NCI-H2107 (cell line): ENCODE data around the gene TCERG1L.

Source experiments
- DNase-seq: peaks from one replicate; lab custom pipeline; 2025; lab: John Stamatoyannopoulos, UW

The TCERG1L gene

DNA sequence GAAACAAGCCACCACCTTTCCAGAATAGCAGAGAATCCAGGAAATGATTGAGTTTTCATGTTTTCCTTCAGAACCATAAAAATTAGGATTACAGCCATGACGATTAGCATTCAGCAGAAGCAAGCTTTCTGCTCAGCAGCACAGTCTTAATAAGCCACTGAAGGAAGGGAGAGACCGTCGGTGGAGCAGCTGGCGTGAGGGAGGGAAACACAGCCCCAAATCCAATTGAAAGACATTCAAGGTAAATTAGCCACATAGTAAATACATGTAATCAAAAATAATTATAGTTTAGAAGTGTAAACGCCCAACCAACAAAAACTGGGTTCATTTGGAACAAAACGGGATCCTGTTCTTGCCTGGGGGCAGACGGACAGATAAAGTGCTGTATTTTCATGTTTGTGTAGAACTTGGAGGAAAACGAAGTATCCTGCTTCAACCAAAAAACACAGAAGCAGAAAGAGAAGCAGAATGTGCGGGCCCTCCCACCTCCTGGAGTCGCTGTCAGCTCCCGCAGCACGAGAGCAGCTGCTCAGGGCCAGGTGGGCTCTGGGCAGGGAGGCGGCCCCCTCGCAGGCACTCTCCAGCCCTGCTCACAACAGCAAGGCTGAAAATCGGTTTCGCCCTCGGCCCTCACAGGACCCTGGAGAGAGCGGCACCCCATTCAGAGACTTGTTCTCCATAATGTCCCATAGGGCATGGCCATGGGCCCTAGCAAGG lies 84.9 kb downstream of the TCERG1L start:
- no peak for DNase-seq

DNA sequence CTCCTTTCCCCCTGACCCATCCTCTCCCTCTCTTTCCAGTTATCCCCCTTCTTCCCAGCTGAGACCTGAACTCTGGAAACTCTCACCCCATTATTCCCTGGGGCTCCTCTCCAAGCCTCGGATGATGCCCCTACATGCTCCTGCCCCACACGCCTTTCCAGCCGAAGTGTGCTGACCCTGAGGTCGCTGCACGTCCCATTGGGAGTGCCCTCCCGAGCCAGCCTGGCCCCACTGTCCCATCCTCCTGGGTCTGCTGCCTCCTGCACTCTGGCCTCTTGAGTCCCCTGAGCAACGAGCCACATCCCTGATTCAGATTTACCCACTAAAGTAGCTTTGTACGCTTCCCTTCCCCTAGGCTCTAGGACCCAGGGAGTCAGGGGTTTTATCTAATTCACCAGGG lies 87.4 kb downstream of the TCERG1L start:
- no peak for DNase-seq

DNA sequence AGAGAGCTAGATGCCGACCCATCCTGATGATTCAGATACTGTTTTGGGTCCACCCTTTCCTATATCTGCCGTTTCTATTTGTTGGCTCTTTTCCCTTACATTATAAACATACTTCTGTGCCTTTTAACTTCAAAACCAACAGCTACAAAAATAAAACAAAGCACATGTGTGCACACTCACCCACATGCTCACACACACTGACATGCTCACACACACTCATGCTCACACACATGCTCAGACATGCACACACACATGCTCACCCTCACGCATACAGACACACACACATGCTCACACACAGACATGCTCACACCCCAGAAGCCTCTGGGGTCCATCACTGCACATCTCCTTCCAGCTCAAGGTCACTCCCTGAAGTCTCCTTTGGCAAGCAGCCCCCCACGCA lies 88.1 kb downstream of the TCERG1L start:
- DNase-seq = no peak

DNA sequence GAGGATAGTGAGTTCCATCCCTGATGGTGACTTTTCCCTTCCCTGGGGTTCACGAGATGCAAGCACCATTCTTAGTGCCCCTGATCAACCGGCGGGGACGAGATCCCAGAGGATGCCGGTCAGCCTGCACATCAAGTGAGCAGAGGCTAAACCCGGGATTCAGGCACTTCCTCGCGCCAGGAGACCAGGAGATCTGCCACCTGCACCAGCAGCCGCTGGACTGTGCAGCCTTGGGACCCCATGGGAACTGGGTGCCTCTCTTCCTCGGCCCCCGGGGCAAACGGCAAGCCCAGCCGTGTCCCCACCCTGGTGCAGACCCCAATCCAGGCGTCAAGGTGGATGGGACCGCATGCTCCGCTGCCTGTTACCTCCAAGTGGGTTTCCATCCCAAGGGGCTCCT lies 88.5 kb downstream of the TCERG1L start:
- no peak for DNase-seq

DNA sequence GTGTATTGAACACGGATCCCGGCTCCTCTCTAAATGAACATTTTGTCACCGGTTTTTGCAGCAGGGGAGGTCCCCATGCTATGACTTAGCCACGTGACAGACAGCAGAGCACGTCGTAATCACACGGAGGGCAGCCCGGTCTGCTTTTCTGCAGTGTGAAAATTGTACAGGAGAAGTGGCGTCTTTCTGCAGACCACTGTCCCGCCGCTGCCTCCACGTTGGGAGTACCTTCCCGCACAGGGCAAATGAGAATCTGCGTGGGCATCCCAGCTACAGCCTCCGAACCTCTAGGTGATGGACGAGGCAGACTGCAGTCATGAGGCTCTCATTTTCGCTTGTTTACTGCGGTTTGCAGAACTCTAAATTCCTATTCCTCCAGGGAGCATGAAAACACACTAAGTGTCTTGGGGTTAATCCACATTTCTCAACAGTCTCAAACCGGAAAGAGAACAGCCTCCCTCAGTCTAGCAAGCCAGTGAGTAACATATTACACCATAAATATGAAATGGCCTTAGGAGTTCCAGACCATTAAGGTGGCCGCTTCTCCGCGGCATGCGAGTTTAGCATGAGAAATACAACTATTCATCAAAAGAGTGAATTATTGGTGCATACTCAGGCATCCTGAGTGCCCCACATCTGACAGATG lies 89.8 kb downstream of the TCERG1L start:
- DNase-seq = no peak

DNA sequence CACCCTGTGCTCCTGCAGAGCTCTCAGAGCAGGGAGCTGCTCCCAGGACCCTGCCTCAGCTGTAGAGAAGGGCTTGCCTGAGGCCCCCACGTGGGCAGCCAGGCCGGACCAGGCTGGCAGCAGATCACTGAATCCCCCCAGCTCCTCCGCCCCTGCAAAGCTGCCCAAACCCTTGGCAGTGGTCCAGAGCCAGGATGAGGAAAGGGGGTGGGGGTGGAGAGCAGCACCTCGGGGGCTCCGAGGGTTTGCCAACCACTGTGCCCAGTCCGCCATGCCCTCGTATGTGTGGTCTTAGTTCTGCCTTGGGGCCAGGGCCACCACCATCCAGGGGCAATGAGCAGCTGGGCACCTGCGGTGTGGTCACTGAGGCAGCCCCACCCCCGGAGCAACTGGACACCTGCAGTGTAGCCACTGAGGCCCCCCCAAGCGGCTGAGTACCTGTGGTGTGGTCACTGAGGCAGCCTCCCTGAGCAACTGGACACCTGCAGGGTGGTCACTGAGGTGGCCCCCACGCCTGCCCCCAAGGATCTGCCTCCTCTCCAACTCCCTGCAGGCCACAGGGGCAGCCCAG lies 90.8 kb downstream of the TCERG1L start:
- no peak for DNase-seq

DNA sequence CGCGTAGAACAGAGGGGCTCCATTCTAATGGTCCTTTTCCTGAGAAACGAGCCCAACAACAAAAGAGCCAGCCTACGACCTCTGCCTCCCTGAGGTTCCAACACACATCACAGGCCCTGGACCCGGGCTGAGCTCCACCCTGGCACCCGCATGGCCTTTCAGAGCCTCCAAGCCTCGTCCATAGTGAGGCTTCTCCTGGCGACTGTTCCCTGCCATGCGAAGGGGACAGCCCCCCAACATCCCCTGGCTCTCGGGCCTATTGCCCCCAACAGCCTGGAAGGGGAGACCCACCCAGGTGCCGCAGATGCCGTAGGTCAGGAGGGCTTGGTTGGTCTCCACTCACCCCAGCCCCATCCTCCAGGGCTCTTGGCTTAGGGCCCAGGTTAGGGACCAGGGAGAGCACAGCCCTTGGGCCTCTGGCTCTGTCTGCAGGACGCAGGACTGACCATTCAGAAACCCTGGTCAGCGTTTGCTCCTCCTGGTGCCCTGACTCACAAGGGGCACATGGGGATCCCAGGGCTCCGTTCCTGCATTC lies 91.5 kb downstream of the TCERG1L start:
- no peak for DNase-seq

DNA sequence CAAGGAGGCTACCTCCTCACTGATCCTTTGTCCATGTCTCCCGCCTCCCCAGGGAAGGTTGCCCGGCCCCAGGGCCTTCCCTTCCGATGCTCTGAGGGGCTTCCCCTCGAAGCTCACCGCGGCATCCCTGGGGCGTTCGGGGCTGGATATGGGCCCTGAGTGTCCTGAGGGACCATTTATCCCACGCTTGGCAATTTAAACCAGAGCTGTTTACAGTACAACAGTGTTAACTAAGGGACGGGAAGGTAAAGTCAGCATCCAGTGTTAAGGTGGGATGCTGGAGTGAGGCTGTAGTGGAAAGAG lies 92.0 kb downstream of the TCERG1L start:
- no peak for DNase-seq

DNA sequence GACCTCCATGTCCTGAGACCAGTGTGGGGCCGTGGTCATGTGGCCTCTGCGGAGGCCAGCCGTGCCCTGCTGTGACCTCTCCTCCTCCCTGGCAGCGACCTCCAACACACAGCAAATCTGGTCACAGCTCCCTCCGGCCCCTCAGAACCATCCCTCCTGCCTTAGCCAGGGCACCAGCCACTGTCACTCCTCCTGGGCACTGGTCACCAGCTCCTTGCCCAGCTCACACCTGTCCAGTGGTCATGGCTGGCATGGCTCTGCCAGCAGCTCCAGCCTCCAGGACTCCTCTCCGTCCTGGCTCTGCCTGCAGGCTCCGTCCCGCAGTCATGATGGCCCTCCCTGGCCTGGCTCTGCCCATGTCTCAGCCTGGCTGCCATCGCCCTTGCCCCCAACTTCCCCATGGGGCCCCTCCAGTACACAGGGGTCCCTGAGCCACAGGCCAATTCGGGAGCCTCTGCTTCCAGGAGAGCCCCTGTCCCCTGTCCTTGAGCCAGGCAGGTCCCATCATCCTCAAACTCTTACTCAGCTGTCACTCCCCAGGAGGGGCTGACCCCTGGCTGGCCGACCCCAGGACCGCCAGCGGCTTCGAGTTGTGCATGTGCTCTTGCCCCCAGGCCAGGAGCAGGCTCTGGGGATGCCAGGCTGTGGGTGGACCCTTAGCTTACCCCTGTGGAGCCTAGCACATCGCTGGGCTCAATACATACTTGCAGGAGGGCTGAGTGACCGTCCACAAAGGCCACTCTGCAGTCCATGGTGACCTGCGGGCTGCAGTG lies 92.5 kb downstream of the TCERG1L start:
- DNase-seq = no peak

DNA sequence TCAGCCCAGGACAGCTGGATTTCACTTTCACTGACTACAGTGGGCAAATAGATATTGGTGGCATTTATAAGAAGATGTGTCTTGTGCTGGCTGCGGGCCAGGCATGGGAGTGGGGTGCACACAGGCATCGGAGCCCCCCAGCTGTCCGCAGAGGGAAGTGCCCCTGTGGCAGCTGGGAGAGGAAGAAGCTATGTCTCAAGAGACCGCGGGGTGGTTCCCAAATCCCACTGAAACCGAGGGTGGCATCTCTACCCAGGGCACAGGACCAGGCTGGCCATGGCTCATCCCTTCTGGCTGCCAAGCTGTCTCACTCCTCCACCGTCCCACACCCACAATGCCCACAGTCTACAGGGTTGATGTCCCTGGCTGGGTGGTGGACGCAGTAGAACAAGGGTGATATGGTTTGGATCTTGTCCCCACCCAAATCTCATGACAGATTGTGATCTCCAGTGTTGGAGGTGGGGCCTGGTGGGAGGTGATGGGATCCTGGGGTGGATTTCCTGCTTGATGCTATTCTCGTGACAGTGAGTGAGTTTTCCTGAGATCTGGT lies 94.8 kb downstream of the TCERG1L start:
- no peak for DNase-seq

DNA sequence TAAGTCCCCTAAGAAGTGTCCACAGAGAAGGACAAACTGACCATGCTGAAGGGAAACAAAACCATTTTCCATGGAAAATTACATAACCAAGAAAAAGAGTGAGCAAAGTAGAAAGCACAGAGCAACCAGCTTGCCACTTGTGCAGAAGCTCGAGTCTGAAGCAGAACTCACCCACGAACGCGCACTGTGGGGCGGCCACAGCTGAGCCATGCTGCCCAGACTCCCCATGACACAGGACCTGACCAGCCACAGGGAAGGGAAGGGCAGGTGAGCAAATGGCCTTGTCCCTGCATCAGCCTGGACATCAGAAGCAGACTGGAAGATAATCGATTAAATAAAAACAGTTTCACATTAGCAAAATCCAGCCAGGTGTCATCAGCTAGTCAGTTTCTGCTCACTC lies 95.7 kb downstream of the TCERG1L start:
- DNase-seq = no peak

DNA sequence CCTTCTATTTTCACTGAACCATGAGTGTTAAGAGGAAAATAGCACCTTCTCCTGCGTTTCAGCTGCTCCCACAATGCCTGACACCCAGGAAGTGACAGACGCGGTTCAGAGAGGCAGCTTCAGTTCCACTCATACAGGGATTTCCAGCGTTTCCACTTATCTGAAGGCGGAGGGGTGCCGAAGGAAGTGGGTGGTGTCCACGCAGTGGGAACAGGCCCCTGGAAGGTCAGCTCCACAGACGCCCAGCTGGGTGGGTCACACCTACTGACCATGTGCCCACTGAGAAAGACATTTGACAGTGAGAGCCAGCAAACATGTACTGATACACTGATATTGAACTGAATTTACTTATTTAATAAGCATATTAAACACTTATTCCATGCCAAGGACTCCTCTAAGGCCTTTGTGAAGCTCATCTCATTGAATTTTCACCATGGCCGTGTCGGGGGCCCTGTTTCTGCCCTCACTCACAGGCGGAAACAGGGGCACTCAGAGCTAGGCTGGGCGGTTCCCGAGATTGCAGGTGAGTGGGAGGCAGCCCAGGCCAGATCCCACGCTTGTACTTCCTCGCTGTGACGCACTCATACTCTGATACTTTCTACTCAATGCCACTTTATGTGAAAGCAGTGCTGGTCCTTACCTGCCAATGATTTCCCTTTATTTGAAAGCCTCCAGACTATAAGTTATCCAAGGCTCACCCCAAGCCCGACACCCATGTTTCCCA lies 96.8 kb downstream of the TCERG1L start:
- no peak for DNase-seq

DNA sequence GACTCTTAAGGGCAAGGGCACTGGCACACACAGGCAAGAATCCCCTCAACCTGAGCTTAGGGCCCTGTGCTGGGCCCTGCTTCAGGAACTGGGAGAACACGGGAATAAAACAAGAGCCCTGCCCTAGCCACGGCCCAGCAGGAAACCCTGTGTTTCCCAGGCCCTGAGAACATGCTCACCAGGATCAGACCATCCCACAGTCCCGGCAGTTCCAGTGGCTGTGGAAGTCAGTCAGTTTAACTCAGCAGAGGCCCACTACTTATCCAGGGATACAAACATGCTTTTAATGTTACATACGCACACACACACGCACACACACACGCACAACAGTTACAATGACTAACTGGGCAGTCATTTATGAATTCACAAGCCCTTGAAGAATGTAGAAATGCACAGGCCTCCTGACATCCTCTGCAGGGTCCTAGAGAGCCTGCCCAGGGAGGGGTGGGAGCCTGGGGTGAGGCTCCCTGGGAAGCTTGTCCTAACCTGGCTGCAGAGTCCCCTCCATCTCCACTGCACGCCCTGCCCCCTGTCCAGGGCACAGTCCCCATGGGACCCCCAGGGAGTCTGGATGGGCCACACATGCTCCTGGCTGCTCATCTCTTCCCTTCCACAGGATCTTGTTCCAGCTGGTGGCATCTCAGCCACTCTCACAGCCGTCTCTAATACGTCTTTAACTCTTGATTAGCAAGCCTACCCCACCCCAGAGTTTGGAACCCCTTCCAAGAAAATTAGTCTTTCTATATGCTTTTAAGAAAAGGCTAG lies 97.6 kb downstream of the TCERG1L start:
- no peak for DNase-seq

DNA sequence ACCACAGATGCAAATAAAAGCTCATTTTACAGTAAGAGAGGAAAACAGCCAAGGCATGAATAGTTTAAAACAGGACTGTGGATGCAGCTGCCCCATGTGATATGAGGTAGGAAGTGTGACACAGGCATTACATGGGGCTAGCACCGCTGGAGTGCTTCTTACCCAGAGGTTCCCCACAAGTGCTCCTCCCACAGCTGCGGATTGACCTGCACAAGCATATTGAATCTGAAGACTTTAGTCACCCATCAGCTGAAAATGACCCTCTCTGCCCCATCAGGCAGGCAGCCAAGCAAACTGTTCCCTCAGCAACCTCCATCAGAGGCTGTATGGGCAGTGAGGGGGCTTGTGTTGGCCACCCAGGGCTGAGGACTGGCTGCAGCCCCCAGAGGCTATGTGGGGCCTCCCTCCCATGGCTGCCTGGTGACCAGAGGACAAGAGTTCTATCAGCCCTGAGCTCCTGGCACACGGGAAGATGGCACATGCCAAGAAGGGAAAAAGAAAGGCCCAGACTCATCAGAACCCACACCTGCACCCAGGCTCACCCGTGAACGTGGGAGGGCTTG lies 98.7 kb downstream of the TCERG1L start:
- no peak for DNase-seq

DNA sequence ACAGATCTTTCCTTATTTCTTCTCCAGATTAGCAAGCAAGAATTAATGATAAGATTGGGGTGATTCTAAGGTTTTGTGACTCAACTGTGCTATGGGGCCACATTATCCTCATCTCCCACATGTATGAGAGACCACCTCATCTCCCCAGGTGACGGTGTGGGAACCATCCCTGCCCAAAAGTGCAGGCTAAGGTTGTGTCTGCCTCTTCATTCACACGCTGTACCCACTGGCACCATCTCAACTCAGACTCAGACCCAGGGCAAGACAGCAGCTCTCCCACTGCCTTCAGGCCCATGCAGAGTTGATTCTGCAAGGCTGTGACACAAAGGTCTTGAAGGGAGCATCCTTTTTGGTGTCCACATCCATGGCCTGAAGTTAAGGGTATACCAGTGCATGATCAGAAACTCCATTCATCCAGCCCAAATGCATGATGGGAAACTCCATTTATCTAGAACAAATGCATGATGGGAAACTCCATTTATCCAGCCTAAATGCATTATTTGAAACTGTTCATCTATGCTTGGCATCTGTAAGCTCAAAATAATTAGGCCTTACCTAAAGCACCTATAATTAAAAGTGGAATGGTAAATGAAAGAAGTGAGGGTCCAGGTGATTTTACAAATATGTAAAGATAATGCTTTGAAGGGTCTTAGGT lies 99.4 kb downstream of the TCERG1L start:
- DNase-seq = no peak

DNA sequence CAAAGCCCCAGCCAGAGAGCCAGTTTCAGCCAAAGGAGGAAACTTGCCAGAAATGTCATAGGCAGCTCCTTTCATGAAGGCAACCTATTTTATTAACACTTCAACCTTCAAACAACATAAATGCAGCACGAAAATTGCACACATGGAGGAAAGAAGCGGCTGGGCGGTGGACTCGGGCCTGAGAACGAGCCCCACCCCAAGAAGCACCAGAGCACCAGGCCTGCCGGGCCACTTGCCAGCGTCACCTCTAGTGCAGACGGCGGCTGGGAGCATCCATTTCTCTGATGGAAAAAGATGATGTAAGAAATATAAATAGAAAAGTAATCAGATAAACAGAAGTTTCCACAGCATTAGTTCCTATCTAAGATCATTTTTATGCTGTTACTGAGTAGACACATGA lies 100.0 kb downstream of the TCERG1L start:
- no peak for DNase-seq

DNA sequence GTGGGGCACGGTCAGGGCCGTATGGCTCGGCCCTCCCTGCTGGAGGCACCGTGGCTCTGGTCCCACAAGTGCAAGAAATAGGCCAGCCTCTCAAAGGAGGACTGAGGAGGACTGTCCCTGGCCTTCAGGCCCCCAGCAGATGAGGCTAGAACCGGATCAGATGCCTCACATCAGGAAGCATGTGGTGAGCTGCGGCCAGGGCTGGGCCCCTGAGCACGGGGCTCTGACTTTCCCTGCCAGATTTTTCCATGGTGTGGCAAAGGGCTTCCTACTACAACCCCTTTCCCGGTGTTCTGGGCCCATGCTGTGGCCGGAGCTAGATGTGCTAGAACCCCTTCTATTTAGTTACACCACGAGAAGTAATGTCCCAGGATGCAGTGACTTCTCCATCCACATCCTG lies 100.4 kb downstream of the TCERG1L start:
- DNase-seq = no peak

DNA sequence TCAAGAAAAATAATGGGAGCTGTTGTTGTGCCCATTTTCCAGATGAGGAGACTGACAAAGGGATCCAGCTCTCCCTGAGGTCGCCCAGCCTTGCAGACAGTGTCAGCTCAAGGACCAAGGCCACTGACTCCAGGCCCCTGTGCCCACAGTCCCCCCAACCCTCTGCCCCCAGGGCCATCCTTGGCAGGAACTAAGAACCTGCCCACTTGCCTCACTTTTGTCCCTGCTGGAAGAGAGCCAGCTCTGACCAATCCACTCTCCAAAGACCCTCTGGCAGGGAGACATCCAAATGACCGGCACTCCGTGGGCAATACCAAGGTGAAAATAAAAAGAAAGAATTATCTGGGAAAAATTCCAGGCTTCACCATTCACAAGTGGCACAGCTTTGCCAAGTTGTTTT lies 101.3 kb downstream of the TCERG1L start:
- DNase-seq = no peak

DNA sequence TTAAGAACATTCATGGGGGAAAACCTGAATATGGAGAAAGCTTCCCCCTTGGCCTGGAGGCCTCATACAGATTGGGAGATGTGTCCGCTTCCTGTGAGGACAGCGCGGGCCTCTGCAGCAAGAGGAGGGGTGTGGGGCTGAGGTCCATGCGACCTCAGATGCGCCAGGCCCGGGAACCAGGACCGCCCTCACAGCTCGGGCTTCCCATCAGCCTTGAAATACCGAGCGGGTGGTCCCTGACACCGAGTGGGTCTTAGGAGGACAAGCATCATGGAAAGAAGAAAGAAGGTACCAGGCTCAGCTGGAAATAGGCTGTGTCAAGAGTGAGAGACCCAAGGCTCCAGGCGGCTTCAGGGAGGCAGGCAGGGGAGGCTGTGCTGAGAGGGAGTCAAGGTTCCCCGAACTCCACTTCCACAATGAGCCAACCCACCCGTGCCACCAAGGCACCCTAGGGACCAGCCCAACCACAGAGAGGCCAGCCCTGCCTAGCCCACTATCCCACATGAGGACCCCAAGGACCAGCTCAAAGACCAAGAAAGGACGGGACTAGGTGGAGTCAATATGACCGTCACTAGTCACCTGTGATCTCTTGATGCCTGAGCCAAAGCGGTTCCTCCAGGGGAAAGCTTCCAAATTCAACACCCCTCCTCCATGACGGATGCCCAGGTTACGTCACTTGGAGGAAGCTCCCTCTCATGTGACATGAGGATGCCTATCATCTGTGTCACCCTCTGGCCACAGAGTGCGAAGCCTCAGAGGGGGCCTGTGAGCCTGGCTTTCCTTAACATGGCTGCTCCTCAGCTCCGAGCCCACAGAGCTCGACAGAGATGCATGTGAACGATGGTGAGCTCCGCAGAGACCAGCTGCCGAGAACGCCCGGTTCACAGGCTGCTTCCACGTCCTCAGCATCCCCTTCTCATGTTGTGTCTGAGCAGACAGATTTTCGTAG lies 103.7 kb downstream of the TCERG1L start:
- no peak for DNase-seq
